CD4-positive, alpha-beta T cell treated with Interleukin-17A for 1 hour (primary cell): ENCODE results near the gene C22orf23.

Source experiments
- DNase-seq: peaks from one replicate; pipeline ENCODE4 v3.0.0-alpha.2; 2020

The C22orf23 gene

DNA sequence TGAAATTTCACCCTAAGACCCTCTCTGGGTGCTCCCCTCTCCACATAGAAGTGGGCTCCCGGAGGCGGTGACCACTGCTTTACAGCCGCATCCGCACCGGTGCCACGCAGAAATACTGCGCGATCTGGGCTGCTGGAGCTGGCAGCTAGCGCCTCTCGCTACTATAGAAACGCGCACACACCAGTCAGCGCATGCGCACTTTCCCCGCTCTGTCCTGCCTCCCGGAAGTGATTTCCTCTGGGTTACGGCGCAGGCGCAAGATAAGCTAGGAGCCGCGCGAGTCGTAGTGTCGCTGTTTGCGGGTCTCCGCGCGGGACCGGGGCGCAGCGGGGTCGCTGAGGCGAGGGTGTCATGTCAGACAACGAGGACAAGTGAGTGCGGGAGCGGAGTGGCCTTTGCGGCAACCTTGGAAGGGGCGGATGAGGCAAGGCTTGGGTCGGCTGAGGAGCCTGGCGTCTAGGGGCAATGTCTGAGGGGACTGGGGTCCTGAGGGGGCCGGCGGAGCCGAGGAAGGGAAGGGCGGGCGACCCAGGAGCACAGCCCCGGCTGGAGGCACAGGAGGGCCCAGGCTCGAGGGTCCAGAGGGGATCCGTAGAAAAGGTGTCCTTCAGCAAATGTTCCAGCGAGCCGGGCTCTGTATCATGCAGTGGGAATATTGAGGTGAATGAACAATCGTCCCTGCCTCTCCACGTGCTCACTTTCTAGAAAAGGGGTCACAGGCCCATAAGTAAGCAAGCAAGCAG is at the start of gene C22orf23, which contains the start of gene POLR2F:
TSS of gene C22orf23 (minus strand) at position 165 of the 743 bp plus-strand sequence. CDS start 452 bp downstream, outside the sequence.
TSS of gene POLR2F (plus strand) at position 263 of the 743 bp plus-strand sequence. CDS start at position 352, 89 bp downstream.
- DNase-seq = peak; percentile 97

DNA sequence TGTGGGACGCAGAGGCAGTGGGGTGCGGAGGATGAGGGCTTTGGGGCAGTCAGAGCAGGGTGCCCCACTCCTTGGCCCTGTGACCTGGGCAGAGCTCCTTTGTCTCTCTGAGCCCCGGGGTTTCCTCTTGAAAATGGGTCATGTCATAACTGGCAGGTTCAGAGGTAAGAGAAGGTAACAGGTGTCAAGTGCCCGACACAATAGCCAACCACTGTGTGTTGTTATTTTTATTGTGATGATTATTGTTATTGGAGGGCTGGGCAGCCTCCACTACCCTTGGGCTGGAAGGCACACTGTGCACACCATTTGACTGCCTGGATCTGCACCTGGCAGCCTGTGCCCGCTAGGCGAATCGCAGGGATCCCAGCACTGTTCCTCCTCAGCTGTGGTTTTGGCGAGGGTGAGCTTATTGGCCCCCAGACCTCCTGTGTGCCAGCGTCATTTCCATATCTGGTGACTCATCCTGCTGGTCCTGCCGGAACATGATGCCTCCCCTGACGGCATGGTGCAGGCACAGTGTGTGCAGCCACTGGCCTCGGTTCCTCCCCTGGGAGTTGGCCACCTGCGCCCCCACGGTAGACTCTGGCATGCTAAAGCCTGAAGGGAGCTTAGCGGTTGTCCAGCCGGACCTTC is 46.4 kb upstream of the C22orf23 start:
- peak; percentile 13 for DNase-seq

DNA sequence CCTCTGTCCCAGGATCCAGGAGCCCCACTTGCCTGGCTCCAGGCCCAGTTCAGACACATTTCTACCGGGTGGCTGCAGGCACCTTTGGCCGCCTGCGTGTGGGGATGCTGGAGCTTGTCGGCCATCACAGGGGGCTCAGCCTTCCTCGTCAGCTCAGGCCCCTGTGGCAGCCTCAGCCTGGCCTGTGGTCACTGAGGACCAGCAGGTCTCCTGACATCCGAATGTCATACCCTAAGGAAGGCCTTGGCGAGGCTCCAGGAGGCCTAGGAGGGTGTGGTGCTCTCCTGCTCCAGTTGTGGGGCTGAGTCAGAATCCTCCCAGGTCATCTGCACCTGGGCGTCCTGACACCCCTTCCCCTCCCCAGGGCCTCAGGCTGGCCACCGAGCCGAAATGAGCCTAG is 45.8 kb upstream of the C22orf23 start:
- DNase-seq = no peak

DNA sequence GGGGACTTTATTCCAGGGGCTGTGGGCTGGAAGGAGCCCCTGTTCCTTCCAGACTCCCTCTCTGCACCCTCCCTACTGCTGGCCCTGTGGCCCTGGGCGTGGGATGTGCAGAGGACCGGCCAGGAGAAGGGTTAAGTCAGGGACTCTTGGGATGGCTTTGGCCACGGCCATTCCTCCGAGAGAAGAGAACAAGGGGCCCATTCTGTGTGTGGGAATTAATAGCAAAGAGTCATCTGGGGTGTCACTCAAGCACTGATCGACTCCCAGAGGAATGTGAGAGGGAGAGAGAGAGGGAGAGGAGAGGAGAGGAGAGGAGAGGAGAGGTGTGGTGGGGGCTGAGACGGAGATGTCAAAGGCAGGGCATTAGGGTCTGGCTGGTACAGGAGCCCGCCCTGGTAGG is 45.1 kb upstream of the C22orf23 start:
- no peak for DNase-seq

DNA sequence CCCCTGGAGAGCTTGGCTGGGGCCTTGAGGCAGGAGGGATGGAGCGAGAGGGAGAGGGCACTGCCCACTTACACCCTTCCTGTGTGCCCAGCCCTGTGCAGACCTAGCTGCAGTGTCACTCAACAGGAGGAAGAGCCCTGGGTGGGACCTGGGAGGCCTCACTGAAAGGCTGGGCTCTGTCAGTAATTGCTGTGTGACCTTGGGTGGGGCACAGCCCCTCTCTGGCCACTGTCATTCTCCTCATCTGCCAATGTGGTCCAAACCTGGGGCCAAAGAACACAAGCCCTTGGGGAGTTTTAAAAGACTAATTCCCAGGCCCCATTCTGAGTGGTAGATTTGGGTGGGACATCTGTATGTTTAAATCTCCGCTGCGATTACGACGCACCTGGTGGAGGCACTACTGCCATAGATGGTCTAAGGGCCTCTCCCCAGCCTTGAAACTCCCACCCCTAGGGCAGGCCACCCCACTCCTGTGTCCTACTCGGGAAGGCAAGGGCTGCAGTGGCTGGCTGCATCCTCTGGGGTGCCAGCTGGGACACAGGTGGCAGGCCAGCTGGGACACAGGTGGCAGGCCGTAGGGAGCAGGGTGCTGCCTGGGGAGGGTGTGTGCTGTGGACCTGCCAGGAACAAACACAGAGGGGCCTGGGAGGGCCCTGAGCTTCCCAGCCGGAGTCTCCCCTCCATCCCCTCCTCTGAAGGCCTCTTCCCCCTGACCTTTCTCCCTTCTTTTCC is 43.3 kb upstream of the C22orf23 start:
- DNase-seq = no peak

DNA sequence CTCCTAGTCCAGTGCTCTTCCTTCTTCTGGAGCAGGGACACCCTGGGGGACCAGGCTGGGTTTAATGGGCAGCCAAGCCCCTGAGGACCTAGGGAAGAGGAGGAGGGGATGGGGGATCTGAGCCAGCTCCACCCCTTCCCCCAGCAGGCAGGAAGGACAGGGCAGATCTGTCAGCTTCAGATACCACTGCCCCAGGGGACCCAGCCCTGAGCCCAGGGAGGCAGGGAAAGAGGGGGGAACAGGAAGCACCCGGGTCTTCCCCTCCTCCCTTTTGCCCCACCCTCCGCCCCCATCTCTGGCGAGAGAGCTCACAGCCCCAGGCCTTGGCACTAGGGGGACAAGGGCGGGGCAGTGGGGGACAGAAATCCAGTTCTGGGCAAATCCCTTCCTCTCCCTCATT is 42.7 kb upstream of the C22orf23 start:
- DNase-seq = peak; percentile 14

DNA sequence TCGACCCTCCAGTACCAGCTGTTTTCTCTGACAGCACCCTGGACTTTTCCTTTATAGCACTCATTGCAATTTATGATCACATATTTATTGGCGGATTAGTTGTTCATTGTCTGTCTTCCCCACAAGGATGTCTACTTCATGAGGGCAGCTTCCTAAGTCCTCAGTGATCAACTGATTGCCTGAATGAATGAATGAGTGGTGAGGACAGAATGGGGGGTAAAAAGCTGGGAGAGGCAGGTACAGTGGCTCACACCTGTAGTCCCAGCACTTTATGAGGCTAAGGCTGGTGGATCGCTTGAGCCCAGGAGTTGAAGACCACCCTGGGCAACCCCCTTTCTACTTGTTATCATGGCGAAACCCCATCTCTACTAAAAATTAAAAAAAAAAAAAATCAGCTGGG is 42.1 kb upstream of the C22orf23 start:
- DNase-seq = no peak

DNA sequence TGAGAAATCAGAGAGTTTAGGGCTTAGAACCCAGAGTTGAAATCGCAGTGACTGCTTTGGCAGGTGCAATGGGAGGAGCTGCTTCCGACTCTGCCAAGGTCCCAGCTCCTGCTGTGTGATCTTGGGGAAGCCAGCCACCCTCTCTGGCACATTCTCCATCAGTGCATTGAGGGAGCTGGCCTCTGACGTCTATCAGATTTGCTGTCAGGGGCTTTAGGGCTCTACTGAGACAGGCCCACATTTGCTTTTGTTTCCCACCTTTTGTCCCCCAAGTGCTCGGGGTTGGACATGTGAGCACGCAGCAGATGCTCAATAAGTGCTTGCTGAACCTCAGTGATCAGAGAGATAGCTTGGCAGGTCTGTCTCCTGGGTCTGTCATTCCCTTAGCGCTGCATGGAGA is 41.6 kb upstream of the C22orf23 start:
- DNase-seq = no peak

DNA sequence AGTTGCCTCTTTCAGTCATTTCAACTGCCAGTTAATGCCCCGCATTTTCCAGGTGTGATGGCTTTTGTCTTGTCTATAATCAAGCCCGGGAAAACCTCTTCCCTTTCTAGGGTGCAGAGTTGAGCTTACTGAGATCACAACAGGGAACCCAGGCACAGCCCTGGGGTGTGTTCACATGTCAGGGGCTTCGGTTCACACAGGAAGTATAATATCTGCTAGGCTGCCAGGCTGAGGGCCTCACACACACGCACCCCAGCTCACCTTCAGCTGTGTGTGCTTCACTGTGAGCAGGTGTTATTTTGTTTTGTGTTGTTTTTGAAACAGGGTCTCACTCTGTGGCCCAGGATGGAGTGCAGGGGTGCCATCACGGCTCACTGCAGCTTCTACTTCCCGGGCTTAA is 40.6 kb upstream of the C22orf23 start:
- DNase-seq = peak; percentile 45

DNA sequence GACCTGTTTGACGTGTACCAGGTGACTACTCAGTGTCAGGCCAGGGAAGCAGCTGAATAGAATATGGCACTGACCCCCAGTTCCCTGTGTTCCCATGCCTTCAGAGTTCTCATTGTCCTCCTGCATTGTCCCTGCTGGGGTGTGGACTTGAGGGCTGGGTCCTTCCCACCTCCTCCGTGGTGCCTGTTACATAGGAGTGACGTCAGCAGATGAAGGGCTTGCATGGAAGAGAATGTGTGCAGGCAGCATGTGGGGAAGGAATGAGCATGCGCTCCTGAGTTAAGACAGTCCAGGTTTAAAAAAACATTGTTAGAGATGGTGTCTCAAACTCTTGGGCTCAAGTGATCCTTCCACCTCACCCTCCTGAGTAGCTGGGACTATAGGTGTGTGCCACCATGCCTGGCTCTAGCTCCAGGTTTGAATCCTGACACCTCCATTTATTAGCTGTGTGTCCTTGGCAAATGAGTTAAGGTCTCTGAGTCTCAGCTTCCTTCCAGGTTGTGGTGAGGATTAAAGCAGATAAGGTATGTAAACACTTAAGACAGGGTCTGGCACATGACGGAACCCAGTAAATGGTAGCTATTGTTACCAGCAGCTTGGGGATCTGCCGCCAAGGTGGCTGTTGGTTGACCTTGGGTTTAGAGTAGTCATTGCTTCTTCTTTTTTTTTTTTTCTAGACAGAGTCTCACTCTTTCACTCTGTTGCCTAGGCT is 38.5 kb upstream of the C22orf23 start:
- no peak for DNase-seq

DNA sequence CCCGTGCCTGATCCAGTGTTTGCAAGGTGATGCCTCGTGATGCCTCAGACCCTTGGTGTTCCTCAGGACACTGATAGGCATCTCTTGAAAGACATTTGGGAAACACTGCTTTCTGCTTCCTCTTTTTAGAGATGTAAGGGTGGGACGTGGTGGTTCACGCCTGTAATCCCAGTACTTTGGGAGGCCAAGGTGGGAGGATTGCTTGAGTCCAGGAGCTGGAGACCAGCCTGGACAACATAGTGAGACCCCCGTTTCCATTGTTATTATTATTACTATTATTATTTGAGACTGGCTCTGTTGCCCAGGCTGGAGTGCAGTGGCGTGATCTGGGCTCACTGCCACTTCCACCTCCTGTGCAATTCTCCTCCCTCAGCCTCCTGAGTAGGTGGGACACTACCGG is 37.5 kb upstream of the C22orf23 start:
- no peak for DNase-seq

DNA sequence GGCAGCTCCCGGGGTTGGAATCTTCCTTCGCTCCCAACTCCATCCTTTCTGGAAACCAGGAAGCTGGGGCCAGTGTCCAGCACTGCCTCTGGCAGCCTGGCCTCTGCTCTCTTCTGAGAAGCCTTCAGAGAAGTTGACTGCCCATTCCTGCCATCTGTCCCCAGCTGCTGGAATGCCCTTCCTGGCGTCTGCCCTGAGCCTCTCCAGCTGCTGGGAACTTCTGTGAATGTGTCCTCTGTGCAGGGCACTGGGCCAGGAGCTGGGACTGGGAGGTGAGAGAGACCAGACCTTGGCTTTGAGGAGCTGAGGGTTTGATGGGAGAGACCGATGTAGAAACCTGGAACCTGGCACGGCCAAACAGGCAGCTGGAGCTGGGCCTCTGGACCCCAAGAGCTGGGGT is 36.9 kb upstream of the C22orf23 start:
- DNase-seq = no peak

DNA sequence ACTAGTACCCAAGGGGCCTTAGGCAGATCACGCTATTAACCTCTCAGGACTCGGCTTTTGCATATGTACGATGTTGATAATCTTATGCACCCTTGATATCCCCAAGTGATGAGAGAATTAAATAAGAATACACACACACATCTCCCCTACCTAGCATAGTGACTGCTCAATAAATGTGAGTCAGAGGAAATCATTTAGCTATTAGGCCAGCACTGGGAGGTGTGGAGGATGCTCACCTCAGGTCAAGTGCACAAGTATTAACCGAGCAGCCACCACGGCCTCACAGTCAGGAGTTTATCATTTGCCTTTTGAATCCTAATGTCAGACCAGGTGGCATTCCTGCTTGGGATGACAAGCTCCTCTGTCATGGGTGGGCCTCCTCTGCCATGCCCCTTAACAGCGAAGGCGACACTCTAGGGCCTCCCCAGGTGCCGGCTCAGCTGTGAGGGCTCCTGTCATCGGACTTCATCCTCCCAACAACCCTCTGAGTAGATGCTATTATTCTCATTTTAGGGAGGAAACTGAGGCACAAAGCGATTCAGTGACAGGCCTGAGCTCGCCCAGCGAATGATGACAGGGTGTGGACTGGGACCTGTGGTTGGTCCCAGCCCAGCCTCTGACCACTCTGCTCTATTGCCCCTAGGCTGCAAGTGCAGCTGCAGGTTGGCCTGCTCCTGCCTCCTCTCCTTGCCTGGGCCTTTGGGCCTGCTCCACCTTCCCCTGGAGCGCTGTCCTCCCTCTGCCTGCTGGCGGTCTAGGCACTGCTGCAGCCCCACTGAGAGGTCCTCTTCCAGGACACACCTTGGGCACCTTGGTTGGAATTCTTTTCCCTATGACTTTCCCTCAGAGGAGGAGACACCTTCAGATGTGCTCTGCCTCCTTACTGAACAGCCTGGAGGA is 36.0 kb upstream of the C22orf23 start:
- no peak for DNase-seq

DNA sequence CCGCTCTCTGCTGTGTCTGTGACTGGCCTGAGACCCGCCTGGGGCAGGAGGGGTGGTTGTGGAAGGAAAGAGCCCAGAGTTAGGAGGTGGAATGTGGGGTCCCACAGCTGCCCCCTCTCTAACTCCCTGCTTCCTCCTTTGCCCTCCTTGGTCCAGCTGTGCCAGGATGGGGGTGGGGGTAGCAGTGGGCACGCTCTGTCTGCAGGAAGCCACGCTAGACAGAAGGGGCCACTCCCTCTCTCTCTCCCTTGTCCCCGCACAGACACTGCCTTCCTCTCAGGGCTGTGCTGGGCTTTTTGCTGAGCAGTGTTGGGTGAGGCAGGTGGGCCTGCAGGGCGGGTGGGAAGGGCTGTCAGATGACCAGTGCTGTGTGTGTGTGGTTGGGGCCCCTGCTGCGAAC is 33.0 kb upstream of the C22orf23 start:
- DNase-seq = no peak

DNA sequence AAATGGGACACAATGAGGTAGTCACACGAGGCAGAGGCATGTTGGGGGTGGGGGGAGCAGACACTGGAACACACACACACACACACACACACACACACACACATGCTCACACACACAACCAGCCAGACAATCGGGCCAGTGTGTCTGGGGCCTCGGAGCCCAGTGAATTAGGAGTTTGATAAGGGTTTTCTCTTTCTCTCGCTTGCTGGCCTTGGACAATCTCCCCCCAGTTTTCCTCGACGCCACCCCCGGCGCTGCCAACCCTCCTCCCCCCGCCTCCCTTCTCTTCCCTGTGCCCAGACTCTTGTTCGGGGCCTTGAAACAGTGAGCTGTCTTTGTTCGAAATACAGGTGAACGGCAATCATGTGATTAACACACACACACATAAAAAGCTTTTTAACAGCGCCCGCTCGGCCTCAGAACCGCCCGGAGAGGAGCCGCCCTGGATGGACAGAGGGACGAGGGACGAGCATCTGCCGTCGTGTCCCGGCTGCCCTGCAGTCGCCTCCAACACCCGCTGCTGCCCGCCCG is 32.4 kb upstream of the C22orf23 start:
- DNase-seq = no peak

DNA sequence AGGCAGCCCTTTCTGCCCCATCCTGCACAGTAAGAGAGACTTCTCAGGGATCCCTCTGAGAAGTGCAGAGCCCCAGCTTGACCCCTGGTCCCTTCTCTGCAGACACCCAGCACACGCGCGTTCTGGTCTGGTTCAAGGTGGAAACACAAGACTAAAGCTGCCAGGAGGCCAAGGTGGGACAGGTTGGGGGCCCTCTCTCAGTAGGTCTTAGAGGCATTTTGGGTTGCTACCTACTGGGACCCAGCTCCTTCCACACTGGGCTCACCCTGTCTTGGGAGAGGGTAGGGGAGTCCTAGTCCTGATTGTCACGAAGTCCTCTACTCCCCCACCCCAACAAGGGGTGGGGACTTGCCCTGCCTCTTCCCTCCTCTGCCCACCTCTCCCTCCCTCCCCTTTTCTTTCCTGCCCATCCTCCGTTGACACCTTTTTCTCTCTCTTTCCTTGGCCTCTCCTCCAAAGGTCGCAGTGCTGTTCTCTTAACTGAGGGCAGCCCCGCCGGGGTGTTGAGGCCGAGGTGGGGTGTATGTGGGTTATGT is 31.7 kb upstream of the C22orf23 start:
- DNase-seq = no peak

DNA sequence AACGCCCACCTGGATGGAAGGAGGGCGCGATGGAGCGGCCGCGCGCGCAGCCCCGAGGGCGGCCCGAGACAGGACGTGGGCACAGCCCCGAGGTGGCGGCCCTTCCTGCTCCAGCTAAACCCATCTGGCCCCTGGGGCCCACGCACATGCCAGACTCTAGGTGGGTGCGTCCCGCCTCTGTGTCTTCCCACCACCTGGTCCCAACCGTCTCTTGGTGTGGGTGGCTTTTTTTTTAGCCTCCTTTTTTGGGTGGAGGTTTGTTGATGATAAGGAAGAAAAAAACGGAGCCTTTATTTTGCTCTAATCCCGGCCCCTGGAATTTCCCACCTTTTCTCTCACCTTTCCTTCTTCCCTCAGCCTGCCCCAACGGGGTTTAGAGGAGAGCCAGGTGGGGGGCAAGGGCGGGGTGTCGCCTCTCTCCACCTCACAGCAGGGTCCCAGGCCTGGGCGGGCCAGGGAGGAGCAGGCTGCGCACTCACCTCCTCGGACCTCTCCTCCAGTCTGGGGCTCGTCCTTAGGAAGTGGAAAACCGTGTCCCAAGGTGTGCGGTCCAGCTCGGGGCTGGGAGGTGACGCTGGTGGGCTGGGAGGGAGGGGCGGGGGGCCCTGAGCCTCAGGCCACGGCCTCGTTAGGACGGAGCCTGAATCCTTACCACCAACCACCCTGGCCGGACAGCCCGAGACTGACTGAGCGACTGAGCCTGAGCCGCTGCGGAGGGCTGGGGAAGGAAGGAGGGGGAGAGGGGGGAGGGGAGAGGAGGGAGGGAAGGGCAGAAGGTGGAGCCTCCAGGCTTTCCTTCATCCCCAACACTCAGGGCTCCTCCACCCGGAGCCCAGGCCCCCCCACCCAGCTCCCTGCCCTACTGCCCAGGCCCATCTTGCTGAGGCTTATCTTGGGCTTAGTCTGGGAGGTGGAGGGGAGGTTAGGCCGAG is 30.7 kb upstream of the C22orf23 start, which contains the start of gene SOX10:
TSS of gene SOX10 (minus strand) at position 696 of the 932 bp plus-strand sequence. CDS start 771 bp downstream, outside the sequence.
- no peak for DNase-seq

DNA sequence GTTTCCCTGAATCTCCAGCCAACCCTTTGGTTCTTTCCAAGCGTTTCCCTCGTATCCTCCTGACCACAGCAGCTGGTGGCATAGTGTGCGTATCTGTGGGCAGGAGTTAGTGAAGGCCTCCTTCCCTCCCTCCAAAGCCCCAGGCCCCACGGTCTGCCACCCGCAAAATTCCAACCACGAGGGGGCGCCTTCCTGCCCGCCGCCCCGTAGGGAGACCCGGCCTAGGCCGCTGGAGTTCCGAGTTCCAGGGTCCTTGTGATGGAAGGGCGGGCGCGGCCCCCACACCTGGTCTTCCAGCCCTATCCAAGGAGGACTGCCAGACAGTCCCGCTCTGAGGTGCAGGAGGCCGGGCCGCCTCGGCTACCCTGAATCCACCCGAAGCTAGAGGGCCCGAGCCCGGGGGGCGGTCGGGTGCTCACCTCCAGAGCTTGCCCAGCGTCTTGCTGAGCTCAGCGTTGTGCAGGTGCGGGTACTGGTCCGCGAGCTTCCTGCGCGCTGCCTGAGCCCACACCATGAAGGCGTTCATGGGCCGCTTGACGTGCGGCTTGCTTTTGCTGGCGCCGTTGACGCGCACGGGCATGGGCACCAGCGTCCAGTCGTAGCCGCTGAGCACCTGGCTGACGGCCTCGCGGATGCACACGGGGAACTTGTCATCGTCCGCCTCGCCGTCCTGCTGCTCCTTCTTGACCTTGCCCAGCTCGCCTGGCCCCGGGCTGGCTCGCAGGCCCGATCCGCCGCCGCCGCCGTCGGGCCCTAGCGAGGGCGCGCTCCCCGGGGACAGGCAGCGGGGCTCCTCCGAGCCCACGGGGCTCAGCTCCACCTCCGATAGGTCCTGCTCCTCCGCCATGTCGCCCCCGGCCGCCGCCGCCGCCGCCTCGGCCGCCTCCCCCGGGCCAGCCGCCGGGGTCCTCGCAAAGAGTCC is 29.8 kb upstream of the C22orf23 start:
- DNase-seq = no peak

DNA sequence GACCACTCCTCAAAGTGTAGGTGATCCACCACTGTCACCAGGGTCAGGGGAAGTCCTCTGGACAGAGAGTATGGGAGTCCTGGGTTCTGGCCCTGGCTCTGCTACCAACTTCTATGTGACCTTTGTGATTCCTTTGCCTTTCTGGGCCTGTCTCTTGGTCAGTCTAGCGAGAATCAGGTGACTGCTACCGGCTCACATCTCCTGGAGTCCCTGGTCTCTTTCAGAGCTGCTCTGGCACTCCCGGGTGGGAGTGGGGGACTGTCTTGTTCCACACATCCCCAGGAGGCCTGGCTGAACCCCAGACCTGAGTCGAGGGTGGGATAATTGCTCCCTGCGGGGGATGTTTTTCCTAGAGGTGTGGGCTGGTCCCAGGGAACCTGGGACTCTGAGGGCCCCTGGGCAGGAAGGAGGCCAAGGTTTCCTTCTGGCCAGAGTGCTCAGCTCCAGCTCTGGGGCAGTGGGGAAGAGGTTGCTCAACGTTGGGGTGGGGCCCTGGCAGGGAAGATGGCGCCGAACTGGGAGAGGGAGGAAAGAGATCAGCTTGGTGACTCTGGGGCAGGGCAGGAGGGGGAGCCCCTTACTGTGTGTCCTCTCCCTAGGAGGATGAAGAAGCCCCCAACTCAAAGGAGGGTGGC is 28.9 kb upstream of the C22orf23 start:
- DNase-seq = no peak
